Transverse colon (tissue), 4 donors: ENCODE results near the gene NUP62. TPM values are rescaled to one million over a fixed set of nuclear protein-coding genes. Genes with fewer than 3 reads are reported as not detected.

Source experiments
- DNase-seq: peaks from one replicate; pipeline ENCODE4 v3.0.0-alpha.2; 2019
- H3K27ac ChIP-seq, 4 donors: fragments of 200-600 bp; sonication (generic); 2 replicates each; pipeline ENCODE4 v1.5.1; 2016 to 2018; ENCODE audit warnings: inconsistent platforms in 4 of 4
- H3K27me3 ChIP-seq: fragments of 200-600 bp; sonication (generic); 2 replicates; pipeline ENCODE4 v1.5.1; 2017; ENCODE audit warnings: inconsistent platforms
- H3K36me3 ChIP-seq, 4 donors: fragments of 200-600 bp; sonication (generic); 2 replicates each; pipeline ENCODE4 v1.5.1; 2017 to 2019; ENCODE audit warnings: inconsistent platforms in 4 of 4
- H3K4me1 ChIP-seq, 4 donors: fragments of 200-600 bp; sonication (generic); 2 replicates each; pipeline ENCODE4 v1.5.1; 2017 to 2020; ENCODE audit warnings: inconsistent platforms in 4 of 4
- H3K4me3 ChIP-seq, 4 donors: fragments of 200-600 bp; sonication (generic); 1 replicate in 1 of 4; 2 replicates in 3 of 4; pipeline versions ENCODE4 v1.5.1 to v1.6.1; 2017 to 2019; ENCODE audit warnings: inconsistent platforms in 4 of 4
- H3K9me3 ChIP-seq, 2 donors: fragments of 200-600 bp; sonication (generic); 2 replicates each; pipeline ENCODE4 v1.5.1; 2017 to 2019; ENCODE audit warnings: inconsistent platforms in 2 of 2
- EP300 ChIP-seq: sonication (generic); formaldehyde crosslinking; IDR thresholded peaks from one replicate; pipeline ENCODE4 v1.6.1; 2017; ENCODE audit warnings: antibody characterized with exemption, low read depth
- POLR2A ChIP-seq: fragments of 450-650 bp; IDR thresholded peaks from one replicate; pipeline ENCODE4 v1.6.1; 2016; ENCODE audit warnings: antibody characterized with exemption, mild to moderate bottlenecking, moderate library complexity
- POLR2AphosphoS5 ChIP-seq, 3 donors: sonication (generic); formaldehyde crosslinking; IDR thresholded peaks; one replicate each; pipeline ENCODE4 v1.6.1; 2016; ENCODE audit warnings: antibody characterized with exemption in 3 of 3
- WGBS, 2 donors: methylation state at CpG; one replicate each; pipeline ENCODE4 v1.1.5; 2018; ENCODE audit warnings: low coverage in 1 of 2; 5-methylcytosine and 5-hydroxymethylcytosine counted together
- in situ Hi-C, 4 donors: fragments of 200-750 bp; cut with MboI; loops; one replicate each; pipeline versions ENCODE4 v1.15.0 to v1.15.1; 2017; ENCODE audit warnings: low sequenced_read_pairs in 3 of 4, low pct_ligation_motif_present in 1 of 4, low pct_unique_long_range_greater_than_20kb in 1 of 4
- intact Hi-C: fragments of 100-400 bp; cut with DNase I; formaldehyde crosslinking; loops from one replicate; pipeline ENCODE4 v1.15.1; 2023; ENCODE audit warnings: low total_unique reads
- total RNA-seq, 4 donors: library from RNA; depleted of rRNA; stranded (reverse); fragments of >200 nt; gene quantifications; one replicate each; pipeline ENCODE4 v1.1.0, GENCODE V29; 2016
- TF ChIP-seq, protein P1 (sequence below), 5 experiments: fragments of 200-600 bp in 3 of 5; fragments of 450-650 bp in 2 of 5; sonication (generic) in 3 of 5; IDR thresholded peaks; 1 replicate in 2 of 5; 2 replicates in 3 of 5; pipeline ENCODE4 v1.5.1; 2016 to 2017; ENCODE audit warnings: antibody characterized with exemption in 5 of 5, inconsistent platforms in 3 of 5, mild to moderate bottlenecking in 2 of 5, moderate library complexity in 1 of 5

NUP62 gene
- total RNA-seq, 4 donors from 2014 or later, result 30.3 to 136 (median 32.6) TPM

DNA sequence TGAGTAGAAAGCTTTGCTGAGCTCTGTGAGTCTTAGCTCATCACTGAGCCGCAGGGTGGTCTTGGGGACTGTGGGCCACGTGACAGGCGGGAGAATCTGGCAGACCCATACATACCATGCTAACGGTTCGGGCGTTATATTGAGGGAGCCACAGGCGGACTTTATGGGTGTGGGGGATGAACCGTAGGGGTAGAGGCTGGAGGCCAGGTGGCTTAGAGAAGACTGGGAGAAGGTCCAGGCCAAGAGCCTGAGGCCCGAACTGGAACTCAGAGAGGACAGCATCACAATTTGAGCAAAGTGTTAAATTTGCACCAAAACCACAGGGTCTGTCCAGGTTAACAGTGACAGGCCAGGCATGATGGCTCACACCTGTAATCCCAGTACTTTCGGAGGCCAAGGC lies 15.6 kb downstream of the NUP62 start:
- Histone ChIP-seq H3K27ac (no peak overlapping the region), H3K4me3 (no peak overlapping the region), H3K4me1 (peaks cover 0 to 14% (median 3%) of the 10 kb centered on the region in 4 donors), H3K9me3 (no peaks in the 10 kb centered on the region), H3K36me3 (peaks cover 0 to 4% (median under 1%) of the 10 kb centered on the region in 4 donors), H3K27me3 (no peaks in the 10 kb centered on the region)
- no peak for DNase-seq
- 88 to 100% methylated on average over 2 to 10 of the region's 10 CpGs for WGBS, 2 donors
- in situ Hi-C loops (no loop called here), intact Hi-C loops (no loop called here)
- TF ChIP-seq EP300 (no peak), POLR2AphosphoS5 (IDR thresholded peaks at IDR 0.05) (no peak), POLR2A (no peak)
- TF ChIP-seq, protein P1, sequence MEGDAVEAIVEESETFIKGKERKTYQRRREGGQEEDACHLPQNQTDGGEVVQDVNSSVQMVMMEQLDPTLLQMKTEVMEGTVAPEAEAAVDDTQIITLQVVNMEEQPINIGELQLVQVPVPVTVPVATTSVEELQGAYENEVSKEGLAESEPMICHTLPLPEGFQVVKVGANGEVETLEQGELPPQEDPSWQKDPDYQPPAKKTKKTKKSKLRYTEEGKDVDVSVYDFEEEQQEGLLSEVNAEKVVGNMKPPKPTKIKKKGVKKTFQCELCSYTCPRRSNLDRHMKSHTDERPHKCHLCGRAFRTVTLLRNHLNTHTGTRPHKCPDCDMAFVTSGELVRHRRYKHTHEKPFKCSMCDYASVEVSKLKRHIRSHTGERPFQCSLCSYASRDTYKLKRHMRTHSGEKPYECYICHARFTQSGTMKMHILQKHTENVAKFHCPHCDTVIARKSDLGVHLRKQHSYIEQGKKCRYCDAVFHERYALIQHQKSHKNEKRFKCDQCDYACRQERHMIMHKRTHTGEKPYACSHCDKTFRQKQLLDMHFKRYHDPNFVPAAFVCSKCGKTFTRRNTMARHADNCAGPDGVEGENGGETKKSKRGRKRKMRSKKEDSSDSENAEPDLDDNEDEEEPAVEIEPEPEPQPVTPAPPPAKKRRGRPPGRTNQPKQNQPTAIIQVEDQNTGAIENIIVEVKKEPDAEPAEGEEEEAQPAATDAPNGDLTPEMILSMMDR (IDR thresholded peaks at IDR 0.05), result no peak

DNA sequence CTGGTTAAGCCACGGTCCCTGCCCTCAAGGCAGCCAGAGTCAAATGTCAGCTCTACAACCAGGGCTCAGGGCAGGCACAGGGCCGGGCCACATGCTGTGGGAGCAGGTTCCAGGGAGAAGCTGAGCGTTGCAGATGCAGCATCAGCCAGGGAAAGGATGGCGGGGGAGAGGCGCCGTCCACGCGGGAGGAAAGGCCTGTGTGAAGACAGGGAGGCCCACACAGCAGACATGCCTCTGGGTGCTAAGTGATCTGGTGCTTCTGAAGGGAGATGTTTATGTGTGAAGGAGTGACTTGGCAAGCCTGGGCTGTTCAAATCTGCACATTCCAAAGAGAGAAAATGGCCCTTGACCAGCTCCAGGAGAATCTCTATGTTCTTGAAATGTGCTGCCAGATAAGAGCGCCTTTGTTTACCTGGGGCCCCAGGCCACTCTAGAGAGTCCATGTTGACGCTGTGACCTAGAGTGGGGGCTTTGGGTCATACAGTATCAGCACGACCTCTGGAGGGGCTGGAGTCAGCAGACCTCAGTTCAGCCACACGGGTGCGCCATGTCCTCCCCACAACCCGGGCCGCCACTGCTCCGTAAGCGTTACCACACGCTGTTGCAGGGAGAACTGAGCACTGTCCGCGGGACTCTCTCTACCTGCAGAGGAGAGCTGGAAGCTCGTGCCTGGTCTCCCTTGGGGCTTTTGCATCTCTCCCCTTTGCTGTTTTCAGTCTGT lies 16.2 kb downstream of the NUP62 start:
- 79 to 90% methylated on average over 2 to 20 of the region's 21 CpGs for WGBS, 2 donors
- Histone ChIP-seq H3K36me3 (peaks cover 0 to 10% (median 4%) of the 10 kb centered on the region in 4 donors), H3K4me1 (peaks cover 0 to 14% (median 3%) of the 10 kb centered on the region in 4 donors), H3K4me3 (no peak overlapping the region), H3K9me3 (no peaks in the 10 kb centered on the region), H3K27ac (no peak overlapping the region), H3K27me3 (no peaks in the 10 kb centered on the region)
- in situ Hi-C loops (no loop called here), intact Hi-C loops (no loop called here)
- TF ChIP-seq, protein P1 (IDR thresholded peaks at IDR 0.05), result no peak
- TF ChIP-seq POLR2AphosphoS5 (IDR thresholded peaks at IDR 0.05), result no peak
- TF ChIP-seq EP300, result no peak
- TF ChIP-seq POLR2A, result no peak
- DNase-seq, result no peak

DNA sequence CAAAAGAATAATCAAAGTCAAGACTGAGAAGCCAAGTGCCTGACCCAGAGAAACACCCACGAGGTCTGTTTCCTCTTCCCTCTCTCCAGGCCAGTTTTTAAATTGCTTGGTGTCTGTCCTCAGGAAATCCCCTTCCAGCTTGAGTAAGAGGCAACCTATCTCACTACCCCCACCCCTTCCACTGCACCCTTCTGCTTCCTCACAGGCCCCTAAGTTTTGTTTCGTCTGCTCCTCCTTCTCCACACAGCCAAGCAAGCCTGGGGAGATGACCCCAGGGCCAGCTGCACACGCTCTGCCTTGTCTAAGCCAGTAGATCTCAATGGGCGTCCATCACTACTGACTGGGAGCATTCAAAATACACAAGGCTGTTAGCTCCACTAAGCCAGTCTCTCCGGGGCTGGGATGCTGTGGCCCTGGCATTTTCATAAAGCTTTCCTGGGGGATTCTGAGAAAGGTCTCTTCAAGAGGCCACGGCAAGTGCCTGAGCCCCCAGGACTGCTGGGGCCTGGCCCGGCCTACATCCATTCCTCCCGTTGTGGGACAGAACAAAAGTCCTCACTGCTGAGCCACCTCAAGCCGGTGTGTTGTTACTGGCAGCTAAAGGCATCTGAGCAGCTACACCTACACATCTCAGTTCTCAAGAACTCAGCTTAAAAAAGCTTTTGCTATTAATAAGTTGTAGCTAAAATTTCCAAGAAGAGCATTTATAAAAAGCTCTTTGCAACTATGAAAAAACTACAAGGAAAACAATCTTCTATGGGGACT lies 17.7 kb downstream of the NUP62 start:
- in situ Hi-C loops (no loop called here), intact Hi-C loops (no loop called here)
- peaks cover 0 to 14% (median 3%) of the 10 kb centered on the region in 4 donors for H3K4me1 ChIP-seq
- H3K27me3 ChIP-seq, result no peaks in the 10 kb centered on the region
- DNase-seq, result no peak
- no peak overlapping the region for H3K4me3 ChIP-seq
- no peaks in the 10 kb centered on the region for H3K9me3 ChIP-seq
- H3K27ac ChIP-seq, result peak overlapping the region in 1 of 4 donors; percentile 11
- 17 to 66% methylated on average over 1 to 9 of the region's 9 CpGs for WGBS, 2 donors
- TF ChIP-seq, protein P1 (IDR thresholded peaks at IDR 0.05), result no peak
- TF ChIP-seq POLR2AphosphoS5 (IDR thresholded peaks at IDR 0.05), result no peak
- TF ChIP-seq EP300, result no peak
- TF ChIP-seq POLR2A, result no peak
- peaks cover 0 to 16% (median 6%) of the 10 kb centered on the region in 4 donors for H3K36me3 ChIP-seq

DNA sequence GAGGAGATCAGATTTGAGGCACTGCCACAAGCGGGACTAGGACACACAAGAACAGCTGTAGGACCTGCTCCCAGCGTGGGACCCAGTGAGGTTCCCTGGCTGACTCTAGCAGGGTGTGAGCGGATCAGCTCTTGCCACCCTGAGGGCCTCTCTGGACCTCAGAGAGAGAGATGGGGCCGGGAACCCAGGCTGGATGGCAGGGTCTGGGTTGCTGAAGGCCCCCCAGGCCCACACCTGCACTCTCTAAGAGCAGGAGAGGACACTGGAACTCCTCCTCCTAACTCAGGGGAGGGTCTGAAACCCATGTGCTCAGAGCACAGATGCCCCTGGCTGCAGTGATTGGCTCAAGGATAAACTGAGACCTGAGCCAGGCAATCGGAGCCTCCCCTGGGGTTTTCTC lies 19.1 kb downstream of the NUP62 start:
- Histone ChIP-seq H3K36me3 (peaks cover 0 to 16% (median 6%) of the 10 kb centered on the region in 4 donors), H3K4me3 (no peak overlapping the region), H3K9me3 (no peaks in the 10 kb centered on the region), H3K4me1 (peaks cover 0 to 14% (median 3%) of the 10 kb centered on the region in 4 donors), H3K27ac (no peak overlapping the region), H3K27me3 (no peaks in the 10 kb centered on the region)
- intact Hi-C loops (no loop called here), in situ Hi-C loops (no loop called here)
- WGBS, 2 donors, result 91% methylated on average over 5 of the region's 5 CpGs; no CpG with 5 or more reads in 1 of the 2 donors
- DNase-seq, result no peak
- TF ChIP-seq POLR2AphosphoS5 (IDR thresholded peaks at IDR 0.05) (no peak), EP300 (no peak), POLR2A (no peak)
- TF ChIP-seq, protein P1 (IDR thresholded peaks at IDR 0.05), result no peak
